HG03108 (cell line): ENCODE measurements around the gene ME2.
A peak's percentile ranks its signal among the peaks of the same experiment; 100 is the strongest.
"Not testable (repeated sequence)": the region's sequence is repeated elsewhere in the genome, so short reads cannot be mapped to it uniquely, and the experiment has no call there.

Experiments used
- ATAC-seq: cut with Tn5 transposase; IDR thresholded peaks from one replicate; pipeline ENCODE4 v1.9.1; 2021; ENCODE audit warnings: moderate library complexity; ENCODE audit not compliant: unreplicated experiment

ME2 gene

DNA sequence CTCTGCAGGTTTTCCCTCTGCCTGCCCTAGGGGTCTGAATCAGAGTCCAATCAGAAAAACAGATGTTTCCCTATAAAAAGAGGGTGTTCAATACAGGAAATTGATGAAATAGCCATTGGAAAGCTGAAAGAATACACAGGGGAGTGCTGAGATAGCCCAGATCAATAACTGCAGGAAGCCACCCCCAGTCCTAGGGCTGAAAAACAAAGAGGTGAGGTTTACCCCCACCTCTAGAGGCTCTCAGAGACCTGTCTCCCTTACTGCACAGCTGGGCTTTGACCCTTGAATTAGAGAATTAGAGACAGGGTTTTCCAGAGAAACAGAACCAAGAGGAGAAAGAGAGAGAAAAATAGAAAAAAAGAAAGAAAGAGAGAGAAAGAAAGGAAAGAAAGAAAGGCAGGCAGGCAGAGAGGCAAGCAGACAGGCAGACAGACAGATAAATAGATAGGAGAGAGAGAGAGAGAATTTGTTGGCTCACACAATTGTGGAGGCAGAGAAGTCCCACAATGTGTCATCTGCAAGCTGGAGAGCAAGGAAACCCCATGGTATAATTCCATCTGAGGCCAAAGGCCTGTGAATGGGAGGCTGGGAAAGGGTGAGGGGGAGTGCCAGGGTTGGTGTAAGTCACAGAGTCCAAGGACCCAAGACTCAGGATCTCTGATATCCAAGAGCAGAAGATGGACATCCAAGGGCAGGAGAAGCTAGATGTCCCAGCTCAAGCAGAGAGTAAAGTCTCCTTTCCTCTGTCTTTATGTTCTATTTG lies 18.9 kb upstream of the ME2 start:
- no peak for ATAC-seq

DNA sequence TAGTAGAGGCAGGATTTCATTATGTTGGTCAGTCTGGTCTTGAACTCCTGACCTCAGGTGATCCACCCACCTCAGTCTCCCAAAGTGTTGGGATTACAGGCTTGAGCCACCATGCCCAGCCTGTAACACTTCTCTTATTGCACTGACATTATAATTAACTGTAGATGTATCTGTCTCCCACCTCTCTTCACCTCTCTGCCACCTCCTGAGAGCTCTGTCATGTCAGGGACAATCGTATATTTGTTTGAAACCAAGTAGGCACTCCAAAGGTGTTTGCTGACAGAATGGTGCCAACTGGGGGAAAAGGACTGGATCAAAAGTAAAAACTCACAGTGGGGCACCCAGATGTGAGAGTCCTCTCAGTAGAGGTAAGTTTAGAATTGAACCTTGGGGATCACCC lies 17.3 kb upstream of the ME2 start:
- ATAC-seq: no peak

DNA sequence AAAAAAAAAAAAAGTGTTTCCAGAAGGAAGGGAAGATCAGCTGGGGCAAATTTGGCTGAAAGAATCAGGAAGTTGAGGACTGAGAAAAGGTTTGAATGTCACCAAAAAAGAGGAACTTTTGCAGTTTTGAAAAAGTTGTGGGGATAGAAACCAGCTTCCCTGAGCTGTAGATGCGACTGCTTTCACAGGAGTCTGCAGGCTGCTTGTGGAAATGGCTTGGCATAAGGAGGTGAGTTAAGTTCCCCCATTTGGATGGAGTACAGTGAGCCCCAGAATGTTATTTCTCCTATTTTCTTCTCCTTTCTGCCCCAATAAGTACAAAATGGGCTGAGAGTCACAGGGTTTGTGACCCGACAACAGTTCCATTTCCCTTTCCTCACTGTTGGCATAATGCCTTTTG lies 16.5 kb upstream of the ME2 start:
- no peak for ATAC-seq

DNA sequence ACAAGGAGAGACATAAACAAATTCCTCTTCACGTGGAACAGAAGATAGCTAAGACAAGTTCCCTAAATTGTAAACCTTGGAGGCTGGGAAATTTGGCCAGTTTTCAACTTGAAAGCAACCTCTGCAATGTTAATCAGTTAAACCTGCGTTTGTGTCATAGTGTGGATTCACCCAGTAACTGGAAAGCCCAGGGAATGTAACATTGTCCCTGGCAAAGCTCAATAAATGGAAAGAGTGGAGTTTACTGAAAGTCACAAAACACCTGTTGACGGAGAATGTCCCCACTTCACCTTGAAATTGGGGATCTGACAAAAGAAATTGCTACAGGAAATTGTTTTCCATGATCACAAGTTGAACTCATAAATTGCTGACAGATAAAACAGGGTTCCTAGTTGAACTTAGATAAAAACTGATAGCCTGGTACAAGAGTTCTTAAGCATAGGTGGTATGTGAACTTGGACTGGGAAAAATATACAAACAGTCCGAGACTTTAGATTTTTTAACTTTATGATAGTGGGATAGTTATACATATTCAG lies 15.0 kb upstream of the ME2 start:
- ATAC-seq: no peak

DNA sequence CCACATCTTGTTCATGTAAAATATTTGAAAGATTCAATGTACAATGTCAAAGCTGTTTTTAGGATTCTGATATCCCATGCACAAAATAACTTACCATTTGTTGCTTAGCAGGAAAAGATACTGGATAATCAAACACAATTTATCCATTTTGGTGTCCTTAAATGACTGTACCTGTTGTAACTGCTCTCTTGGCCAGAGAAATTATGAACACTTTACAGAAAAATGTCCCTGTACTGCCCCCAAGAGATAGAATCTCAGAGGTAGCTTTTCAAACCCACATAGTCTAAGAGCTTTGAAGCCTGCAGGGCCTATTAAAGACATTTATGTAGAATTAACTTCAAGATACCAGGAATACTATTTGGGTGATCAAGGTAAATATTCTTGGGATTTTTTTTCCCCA lies 12.2 kb upstream of the ME2 start:
- ATAC-seq: no peak

DNA sequence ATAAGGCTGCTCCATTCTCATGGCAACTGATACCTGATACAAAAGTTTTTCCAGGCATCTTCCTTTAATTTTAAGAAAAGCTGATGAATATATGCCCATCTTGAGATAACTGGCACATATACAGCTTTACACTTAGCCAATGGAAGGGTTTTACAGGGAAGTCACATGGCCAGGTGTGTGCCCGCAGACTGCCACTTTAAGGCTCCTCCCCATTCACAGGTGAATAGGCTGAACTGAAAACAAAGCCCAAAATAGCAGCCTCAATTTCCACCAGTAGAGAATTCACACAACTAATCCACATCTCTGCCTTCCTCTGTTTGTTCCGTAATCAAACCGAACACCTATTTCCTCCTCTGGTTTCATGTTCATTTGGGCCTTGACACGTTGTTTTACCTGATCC lies 9.8 kb upstream of the ME2 start:
- ATAC-seq: no peak

DNA sequence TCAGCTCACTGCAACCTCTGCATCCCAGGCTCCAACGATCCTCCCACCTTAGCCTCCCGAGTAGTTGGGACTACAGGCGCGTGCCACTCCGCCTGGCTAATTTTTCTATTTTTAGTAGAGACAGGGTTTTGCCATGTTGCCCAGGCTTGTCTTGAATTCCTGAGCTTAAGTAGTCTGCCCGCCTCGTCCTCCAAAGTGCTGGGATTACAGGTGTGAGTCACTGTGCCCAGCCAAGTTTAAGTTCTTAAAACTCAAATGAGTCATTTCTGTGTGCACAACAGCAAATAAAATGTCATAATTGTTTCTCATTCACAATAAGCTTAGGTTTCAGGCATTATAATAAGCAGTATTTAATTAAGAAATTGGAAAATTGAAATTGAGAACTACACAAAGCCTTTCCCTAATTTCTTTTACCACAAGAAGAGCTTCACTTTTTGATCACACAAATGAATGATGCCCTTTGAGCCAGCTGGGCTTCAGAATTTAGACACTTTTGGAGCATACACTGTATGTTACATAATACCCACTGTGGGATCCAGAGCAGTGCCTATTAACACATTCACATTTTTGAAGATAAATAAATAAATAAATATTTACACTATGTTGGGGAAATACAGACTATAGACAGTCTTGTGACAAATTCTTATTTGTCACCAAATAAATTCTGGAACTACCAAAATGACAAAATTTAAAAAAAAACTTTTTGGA lies 8.6 kb upstream of the ME2 start:
- no peak for ATAC-seq

DNA sequence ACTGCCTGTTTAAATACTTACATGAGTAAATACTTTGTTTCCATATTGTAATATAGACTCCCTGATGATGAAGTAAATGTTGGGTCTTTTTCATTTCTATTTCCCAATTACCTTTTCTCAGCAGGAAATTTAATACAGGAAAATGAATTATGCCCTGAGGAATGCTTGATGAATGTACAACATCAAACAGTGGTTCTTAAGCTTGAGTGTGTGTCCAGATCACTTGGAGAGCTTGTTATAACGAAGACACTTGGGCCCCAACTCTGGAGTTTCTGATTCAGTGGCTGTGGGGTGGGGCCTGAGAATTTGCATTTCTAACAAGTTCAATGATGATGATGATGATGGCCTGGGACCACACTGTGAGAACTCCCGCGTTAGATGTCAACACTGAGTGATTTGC lies 7.1 kb upstream of the ME2 start:
- no peak for ATAC-seq

DNA sequence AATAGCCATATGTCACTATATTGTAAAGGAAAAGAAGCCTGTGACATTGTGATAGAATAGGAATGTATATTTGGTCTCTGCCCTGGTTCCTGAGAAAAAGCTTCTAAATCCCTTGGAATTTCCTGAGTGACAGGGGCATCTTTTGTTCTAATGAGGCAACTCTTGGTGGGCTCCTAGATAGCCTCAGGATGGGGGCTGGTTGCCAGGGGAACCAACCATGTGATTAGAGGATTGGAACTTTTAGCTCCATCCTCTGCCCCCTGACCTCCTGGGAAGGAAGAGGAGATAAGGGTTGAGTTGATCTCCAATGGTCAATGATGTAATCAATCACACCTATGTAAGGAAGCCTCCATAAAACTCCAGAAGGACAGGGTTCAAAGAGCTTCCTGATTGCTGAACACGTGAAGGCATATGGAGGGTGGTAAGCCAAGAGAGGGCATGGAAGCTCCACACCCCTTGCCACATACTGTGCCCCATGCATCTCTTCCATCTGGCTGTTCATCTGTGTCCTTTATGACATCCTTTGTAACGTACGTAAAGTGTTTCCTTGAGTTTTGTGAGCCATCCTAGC lies 2.9 kb upstream of the ME2 start:
- ATAC-seq: no peak

DNA sequence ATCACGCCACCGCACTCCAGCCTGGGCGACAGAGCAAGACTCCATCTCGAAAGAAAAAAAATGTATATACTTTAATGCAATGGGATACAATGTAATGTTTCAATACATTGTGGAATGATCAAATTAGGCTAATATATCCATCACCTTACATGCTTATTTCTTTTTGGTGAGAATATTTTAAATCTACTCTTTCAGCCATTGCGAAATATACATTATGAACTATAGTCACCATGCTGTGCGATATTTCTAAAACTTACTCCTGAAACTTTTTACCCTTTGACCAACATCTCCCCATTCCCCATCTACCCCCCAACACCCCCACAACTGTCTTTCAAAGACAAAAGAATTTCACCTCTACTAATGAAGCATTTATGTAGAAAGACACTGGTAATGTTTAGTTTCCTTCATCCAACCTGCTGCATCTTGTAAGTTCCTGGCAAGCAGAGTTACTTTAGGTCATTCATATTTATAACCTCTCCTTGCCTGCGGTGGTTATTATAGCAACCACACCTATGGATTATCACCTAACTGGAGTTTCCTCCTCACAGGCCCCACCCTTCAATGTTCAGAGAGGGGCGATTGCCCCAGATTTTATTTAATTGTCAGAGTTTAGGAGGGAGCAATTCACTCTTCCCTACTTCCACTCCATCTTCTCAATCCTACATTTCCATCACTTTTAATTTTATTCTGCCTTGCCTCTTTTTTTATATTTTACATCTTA lies 1.2 kb upstream of the ME2 start:
- ATAC-seq: no peak

DNA sequence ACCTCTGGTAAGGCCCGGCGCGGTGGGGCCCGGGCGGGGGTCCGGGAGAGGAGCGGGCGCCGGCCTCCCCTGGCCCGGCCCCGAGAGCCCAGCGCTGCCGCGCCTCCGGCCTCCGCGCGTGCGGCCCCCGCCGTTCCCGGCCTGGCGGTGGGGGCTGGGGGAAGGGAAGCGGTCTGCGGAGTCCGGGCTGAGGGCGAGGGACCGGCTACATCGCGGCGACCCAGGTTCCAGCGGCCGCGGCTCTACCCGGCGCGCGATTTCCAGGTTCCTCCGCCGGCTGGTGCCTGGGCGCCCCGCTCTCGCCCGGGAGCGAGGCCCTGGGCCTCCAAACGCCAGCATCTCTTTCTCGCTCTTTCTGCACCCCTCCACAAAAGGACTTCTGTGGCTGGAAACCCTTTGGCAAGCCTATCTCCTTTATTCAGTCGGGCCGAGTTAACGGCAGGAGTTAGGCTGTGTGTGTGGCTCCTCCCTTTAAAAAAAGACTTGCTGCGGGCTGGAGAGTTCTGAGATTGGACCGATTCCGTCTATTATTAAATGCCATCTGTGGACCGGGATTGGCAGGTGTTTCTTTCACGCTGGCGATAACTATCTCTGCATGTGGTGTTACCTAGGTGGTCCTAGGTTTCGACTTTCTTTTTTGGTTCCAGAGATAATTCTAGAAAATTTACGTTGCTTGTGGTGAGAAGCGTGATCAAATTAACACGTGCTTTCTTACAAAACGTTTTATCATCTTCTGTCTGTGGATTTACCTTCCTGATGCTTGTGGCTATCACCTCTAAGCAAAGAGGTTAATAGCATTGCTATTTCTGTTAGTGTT lies 592 bp downstream of the ME2 start:
- ATAC-seq: peak; percentile 25

DNA sequence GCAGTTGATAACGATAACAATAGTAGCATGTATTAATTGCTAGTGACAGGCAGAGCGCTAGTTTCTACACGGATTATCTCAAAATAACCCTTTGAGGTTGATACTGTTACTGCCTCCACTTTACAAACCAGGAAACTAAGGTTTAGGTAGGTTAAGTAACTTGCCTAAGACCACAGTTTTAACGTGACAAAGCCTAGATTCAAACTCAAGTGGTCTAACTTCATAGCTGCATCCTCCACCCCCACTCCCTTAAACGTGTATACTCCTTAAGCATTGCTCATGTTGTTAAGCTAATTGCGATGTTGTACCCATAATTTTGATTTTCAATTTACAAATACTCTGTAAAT lies 1.2 kb downstream of the ME2 start:
- ATAC-seq: no peak

DNA sequence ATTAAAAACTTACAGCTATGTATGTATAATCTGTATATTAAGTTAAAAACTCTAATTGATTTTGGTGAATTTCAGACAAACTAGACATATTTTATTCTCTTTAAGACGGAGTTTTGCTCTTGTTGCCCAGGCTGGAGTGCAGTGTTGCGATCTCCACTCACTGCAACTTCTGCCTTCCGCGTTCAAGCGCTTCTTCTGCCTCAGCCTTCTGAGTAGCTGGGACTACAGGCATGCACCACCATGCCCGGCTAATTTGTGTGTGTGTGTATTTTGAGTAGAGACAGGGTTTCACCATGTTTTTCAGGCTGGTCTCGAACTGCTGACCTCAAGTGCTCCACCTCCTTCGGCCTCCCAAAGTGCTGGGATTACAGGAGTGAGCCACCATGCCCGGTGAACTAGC lies 2.0 kb downstream of the ME2 start:
- ATAC-seq: not testable (repeated sequence)

DNA sequence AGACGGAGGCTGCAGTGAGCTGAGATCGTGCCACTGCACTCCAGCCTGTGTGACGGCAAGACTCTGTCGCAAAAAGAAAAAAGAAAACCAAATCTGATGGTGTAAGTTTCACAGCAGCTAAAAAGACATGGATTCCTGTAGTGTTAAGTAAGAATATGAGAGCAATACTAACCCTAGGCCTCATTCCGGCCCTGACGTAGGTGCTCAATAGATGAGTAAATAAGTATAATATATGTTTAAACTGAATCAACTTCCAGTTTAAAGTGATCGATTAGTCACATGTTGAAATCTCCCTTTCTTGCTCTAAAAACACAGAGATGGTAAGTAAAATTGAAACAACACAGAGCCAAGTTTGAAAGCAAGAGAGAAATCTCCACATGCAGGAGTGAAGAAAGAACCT lies 8.0 kb downstream of the ME2 start:
- ATAC-seq: no peak

DNA sequence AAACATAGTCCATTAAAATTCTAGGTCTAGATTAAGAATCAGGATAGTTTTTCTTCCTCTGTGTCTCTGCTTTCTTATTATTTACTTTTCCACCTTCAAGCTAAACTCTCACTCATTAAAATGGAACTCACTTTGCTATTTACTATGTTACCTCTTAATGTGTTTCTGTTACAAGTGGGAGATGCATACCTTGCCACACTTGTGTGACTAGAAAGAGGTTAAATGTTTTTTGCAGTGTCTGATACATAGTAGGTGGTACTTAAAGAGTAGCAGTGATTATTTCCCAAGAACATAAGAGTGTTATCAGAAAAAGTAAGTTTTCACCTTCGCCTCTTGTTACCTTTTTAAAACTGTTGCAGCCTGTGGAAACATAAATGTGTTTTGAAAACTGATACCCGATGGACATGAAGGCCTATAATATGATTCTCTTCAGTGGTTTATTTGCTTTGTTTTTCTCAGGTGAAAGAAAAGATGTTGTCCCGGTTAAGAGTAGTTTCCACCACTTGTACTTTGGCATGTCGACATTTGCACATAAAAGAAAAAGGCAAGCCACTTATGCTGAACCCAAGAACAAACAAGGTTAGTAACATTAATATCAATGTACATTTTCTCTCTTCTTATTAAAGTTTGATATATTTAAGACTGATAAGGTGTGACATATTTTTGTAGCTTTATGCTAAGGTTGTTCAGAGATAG lies 16.6 kb downstream of the ME2 start:
- no peak for ATAC-seq

DNA sequence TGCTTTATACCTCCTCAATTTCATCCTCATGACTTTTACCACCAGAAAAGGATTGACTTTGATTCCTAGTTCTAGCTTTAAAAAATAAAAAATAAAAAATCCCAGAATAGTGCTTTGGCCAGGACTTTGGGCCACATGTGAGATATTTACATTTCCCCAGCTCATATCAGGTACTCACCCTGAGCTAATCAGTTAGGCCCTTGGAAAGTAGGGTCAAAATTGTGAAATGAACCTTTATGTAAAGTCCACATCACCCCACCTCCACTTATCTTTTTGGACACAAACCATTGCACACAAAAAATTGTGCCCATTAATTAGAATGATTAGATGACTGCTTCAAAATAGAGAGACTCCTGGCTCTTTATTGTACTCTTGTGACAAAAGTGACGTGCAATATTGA lies 17.2 kb downstream of the ME2 start:
- ATAC-seq: no peak

DNA sequence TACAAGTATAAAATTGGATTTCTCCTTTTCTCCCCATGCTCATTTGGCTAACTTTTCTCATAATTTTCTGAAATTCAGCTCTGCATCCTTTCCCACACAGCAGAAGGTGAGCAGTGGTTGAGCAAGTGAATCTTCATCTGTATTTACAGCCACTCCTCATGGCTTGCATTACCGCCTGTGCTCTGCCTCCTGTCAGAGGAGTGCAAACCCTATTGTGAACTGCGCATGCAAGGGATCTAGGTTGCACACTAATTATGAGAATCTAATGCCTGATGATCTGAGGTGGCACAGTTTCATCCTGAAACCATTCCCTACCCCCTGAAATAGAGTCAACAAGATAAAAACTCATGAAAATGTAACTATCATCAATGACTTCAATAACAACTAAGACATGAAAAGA lies 20.0 kb downstream of the ME2 start:
- no peak for ATAC-seq

DNA sequence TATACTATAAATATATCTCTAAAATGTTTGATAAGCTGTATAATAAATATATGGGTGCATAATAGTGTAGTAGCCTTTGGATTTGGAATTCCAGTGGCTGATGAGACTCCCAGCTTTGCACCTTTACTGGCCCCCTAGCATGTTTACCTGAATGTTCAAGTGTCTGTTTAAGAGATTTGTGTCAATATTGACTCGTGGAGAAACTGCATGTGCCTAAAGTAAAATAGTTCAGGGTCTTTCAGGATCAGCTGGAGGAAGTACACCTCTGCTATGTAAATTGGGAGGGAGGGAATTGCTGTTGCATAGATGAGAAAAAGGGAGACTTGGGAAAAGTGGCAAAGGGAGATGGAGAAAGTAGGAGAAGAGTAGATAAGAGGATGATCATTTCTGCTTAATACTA lies 23.9 kb downstream of the ME2 start:
- ATAC-seq: no peak

DNA sequence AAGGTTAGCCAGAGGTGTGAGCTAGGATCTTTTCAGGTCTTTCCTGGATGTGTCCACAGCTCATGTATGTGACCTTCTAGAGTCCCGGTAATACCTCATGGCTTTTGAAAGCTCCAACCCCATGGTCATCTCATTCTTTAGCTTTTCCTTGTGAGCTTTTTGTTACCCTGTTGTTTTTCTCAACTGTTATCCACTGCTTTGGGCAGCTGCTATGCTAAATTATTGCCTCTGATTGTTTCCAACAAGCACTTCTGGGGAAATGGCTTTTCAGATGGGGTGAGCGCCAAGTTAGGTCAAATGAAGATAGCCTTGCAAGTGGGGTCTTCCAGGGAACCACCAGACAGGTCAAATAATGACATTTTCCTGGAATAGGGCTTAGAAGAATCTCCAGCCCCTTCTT lies 27.9 kb downstream of the ME2 start:
- no peak for ATAC-seq

DNA sequence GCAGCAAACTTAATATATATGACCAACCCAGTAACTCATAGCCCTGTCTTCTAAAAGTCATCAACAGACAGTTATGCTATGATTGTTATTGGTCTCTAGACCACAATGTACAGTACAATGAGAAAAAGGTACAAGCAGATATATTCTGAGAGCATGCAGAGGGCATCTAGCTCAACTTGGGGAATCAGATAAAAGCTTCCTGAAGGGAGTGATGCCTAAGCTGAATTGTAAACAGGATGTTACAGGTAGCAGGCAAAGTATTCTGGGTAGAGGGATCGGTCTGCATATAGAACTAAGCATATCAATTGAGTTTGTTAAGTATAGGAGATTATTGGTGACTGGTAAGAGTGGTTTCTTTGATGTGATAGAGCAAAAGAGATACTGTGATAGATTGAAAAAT lies 30.3 kb downstream of the ME2 start:
- no peak for ATAC-seq
